ENCODE results near the gene FKBP15. TPM values are rescaled to one million over a fixed set of nuclear protein-coding genes. Genes with fewer than 3 reads are reported as not detected.

Gene FKBP15
- 10 to 100 TPM; 36.5 to 72.3 (median 50.0) TPM for total RNA-seq

- ATAC-seq (ENCODE audit: low FRiP score in 2 of 2): peak; percentile 99 to 100
- Histone ChIP-seq H3K27ac (peak within 1 kb of the TSS; percentile 88 to 95 (median 91)), H3K4me3 (peak within 1 kb of the TSS; percentile 83 to 88 (median 84)), H3K27me3 (no peaks in the 10 kb centered on the region), H3K36me3 (peaks cover 0 to 7% (median 0%) of the 10 kb centered on the region in 4 donors), H3K4me1 (peaks cover 29 to 53% (median 42%) of the 10 kb centered on the region in 4 donors), H3K9me3 (no peaks in the 10 kb centered on the region)
- TF ChIP-seq POLR2AphosphoS5 (IDR thresholded peaks at IDR 0.05) (peak; percentile 75 to 95), EP300 (IDR thresholded peaks at IDR 0.05) (peak in 1 of 4 donors; percentile 61), POLR2A (IDR thresholded peaks at IDR 0.05) (peak in 3 of 4 donors; percentile 65 to 95 (median 83)), CTCF (IDR thresholded peaks at IDR 0.05) (peak in 2 of 6 experiments; percentile 14 to 24)
- peak; percentile 99 for DNase-seq
- WGBS, 2 donors: 0 to 2% methylated on average over 26 to 45 of the region's 65 CpGs
Measured at GRCh38 chr9:113221003-113221799, at the start of gene FKBP15, which contains the start of gene SLC31A1. Gene FKBP15, minus strand, starts transcription at chr9:113221277. Its CDS starts 34 bp downstream, at chr9:113221243. Gene SLC31A1, plus strand, starts transcription at chr9:113221544. Its CDS starts 34,605 bp downstream, at chr9:113256149.

- TF ChIP-seq EP300 (IDR thresholded peaks at IDR 0.05): no peak
- no peak for TF ChIP-seq POLR2A (IDR thresholded peaks at IDR 0.05)
- no peak for TF ChIP-seq CTCF (IDR thresholded peaks at IDR 0.05)
- TF ChIP-seq POLR2AphosphoS5 (IDR thresholded peaks at IDR 0.05): no peak
- Histone ChIP-seq H3K4me1 (peaks cover 4 to 12% (median 10%) of the 10 kb centered on the region in 4 donors), H3K36me3 (peaks cover 23 to 78% (median 43%) of the 10 kb centered on the region in 4 donors), H3K27ac (no peak overlapping the region), H3K27me3 (no peaks in the 10 kb centered on the region), H3K9me3 (no peaks in the 10 kb centered on the region), H3K4me3 (no peak overlapping the region)
- no peak for DNase-seq
- WGBS, 2 donors: 93 to 95% methylated on average over 2 of the region's 2 CpGs
- no peak for ATAC-seq (ENCODE audit: low FRiP score in 2 of 2)
Measured at GRCh38 chr9:113269871-113270270, 48.8 kb upstream of the FKBP15 start.

GRCh38 chr9:113269355-113269754, 48.3 kb upstream of the FKBP15 start:
- no peak for ATAC-seq (ENCODE audit: low FRiP score in 2 of 2)
- no peaks in the 10 kb centered on the region for H3K27me3 ChIP-seq
- peaks cover 4 to 7% (median 6%) of the 10 kb centered on the region in 4 donors for H3K4me1 ChIP-seq
- H3K36me3 ChIP-seq: peaks cover 23 to 78% (median 43%) of the 10 kb centered on the region in 4 donors
- H3K4me3 ChIP-seq: no peak overlapping the region
- no peaks in the 10 kb centered on the region for H3K9me3 ChIP-seq
- no peak for TF ChIP-seq EP300 (IDR thresholded peaks at IDR 0.05)
- TF ChIP-seq POLR2A (IDR thresholded peaks at IDR 0.05): no peak
- no peak for TF ChIP-seq POLR2AphosphoS5 (IDR thresholded peaks at IDR 0.05)
- TF ChIP-seq CTCF (IDR thresholded peaks at IDR 0.05): no peak
- no peak for DNase-seq
- WGBS, 2 donors: 96% methylated on average over 2 of the region's 2 CpGs
- no peak overlapping the region for H3K27ac ChIP-seq

GRCh38 chr9:113267911-113268566, 47.0 kb upstream of the FKBP15 start:
- DNase-seq (no peak), ATAC-seq (ENCODE audit: low FRiP score in 2 of 2) (no peak)
- H3K4me3 ChIP-seq: no peak overlapping the region
- TF ChIP-seq EP300 (IDR thresholded peaks at IDR 0.05): no peak
- no peak for TF ChIP-seq POLR2A (IDR thresholded peaks at IDR 0.05)
- no peak for TF ChIP-seq POLR2AphosphoS5 (IDR thresholded peaks at IDR 0.05)
- no peak for TF ChIP-seq CTCF (IDR thresholded peaks at IDR 0.05)
- H3K36me3 ChIP-seq: peaks cover 23 to 74% (median 43%) of the 10 kb centered on the region in 4 donors
- no peaks in the 10 kb centered on the region for H3K27me3 ChIP-seq
- no peaks in the 10 kb centered on the region for H3K4me1 ChIP-seq
- H3K27ac ChIP-seq: no peak overlapping the region
- no peaks in the 10 kb centered on the region for H3K9me3 ChIP-seq
- 92 to 93% methylated on average over 4 of the region's 4 CpGs for WGBS, 2 donors

All from upper lobe of left lung (tissue), 6 donors.